Caco-2 (cell line): ENCODE measurements around the gene CCDC60. TPM values are rescaled to one million over a fixed set of nuclear protein-coding genes. Genes with fewer than 3 reads are reported as not detected.

Experiments
- BruUV-seq: library from RNA; stranded (reverse); fragments of 400-500 nt; replicated peaks from 2 replicates; lab custom pipeline; 2021; lab: Mats Ljungman, UMichigan
- CTCF ChIA-PET: fragments of 300-600 bp; sonication (Branson Sonifier 250); formaldehyde crosslinking; loops from one replicate; lab custom pipeline; 2022; ENCODE audit warnings: antibody characterized with exemption; lab: Charles Lee
- POLR2A ChIA-PET: fragments of 300-600 bp; sonication (Branson Sonifier 250); formaldehyde crosslinking; loops from one replicate; lab custom pipeline; 2022; ENCODE audit warnings: antibody characterized with exemption; lab: Charles Lee
- DNase-seq, 2 experiments: peaks; one replicate each; pipeline versions ENCODE4 v3.0.0 to v3.0.0-alpha.2; 2020 to 2022
- H3K27me3 ChIP-seq: replicated peaks from 2 replicates; pipeline ENCODE4 v1.6.0; 2011; ENCODE audit warnings: low read length; ENCODE audit not compliant: control insufficient read depth, insufficient read depth
- H3K36me3 ChIP-seq: 2 replicates; pipeline ENCODE4 v1.5.1; 2011; ENCODE audit warnings: low read length; ENCODE audit not compliant: control insufficient read depth, insufficient read depth
- H3K4me1 ChIP-seq: fragments of 250-450 bp; sonication (Bioruptor Pico); 2 replicates; pipeline ENCODE4 v1.5.1; 2020; ENCODE audit warnings: mild to moderate bottlenecking
- H3K4me3 ChIP-seq: 2 replicates; pipeline ENCODE4 v1.5.1; 2011; ENCODE audit warnings: low read depth, mild to moderate bottlenecking, control low read depth, low read length
- H3K9me3 ChIP-seq: fragments of 250-450 bp; sonication (Bioruptor Pico); 2 replicates; pipeline ENCODE4 v1.5.1; 2020; ENCODE audit warnings: mild to moderate bottlenecking, moderate library complexity
- H3K27ac Mint-ChIP-seq: one replicate; pipeline ENCODE4 v1.8.0; 2022; ENCODE audit warnings: mixed read lengths; ENCODE audit not compliant: unreplicated experiment
- H3K27me3 Mint-ChIP-seq: one replicate; pipeline ENCODE4 v1.8.0; 2022; ENCODE audit warnings: mixed read lengths; ENCODE audit not compliant: insufficient read depth, unreplicated experiment
- H3K36me3 Mint-ChIP-seq: one replicate; pipeline ENCODE4 v1.8.0; 2022; ENCODE audit warnings: mild to moderate bottlenecking, mixed read lengths; ENCODE audit not compliant: insufficient read depth, unreplicated experiment
- H3K4me1 Mint-ChIP-seq: one replicate; pipeline ENCODE4 v1.8.0; 2022; ENCODE audit warnings: low read depth, mixed read lengths; ENCODE audit not compliant: unreplicated experiment
- H3K4me3 Mint-ChIP-seq: one replicate; pipeline ENCODE4 v1.8.0; 2022; ENCODE audit warnings: mild to moderate bottlenecking, moderate library complexity, mixed read lengths; ENCODE audit not compliant: unreplicated experiment
- H3K9me3 Mint-ChIP-seq: one replicate; pipeline ENCODE4 v1.8.0; 2022; ENCODE audit warnings: mixed read lengths; ENCODE audit not compliant: unreplicated experiment
- intact Hi-C: fragments of 100-400 bp; cut with micrococcal nuclease; formaldehyde crosslinking; loops from one replicate; pipeline ENCODE4 v1.10.0; 2022; ENCODE audit not compliant: unreplicated experiment
- total RNA-seq: library from RNA; stranded (reverse); gene quantifications from 2 replicates; pipeline ENCODE4 v1.2.3, GENCODE V29; 2022
- TF ChIP-seq, protein P1 (sequence below), 2 experiments: fragments of 200-600 bp in 1 of 2; IDR thresholded peaks; 1 replicate in 1 of 2; 2 replicates in 1 of 2; pipeline versions ENCODE4 v1.5.1 to v1.8.0; 2011 to 2022; ENCODE audit warnings: antibody characterized with exemption in 1 of 2, control low read depth in 1 of 2, inconsistent platforms in 1 of 2, low read depth in 1 of 2, low read length in 1 of 2, mild to moderate bottlenecking in 1 of 2, moderate library complexity in 1 of 2; ENCODE audit not compliant: insufficient read depth in 1 of 2, severe bottlenecking in 1 of 2, unreplicated experiment in 1 of 2

The CCDC60 gene
- total RNA-seq, 1 experiment from 2014 or later: not detected

DNA sequence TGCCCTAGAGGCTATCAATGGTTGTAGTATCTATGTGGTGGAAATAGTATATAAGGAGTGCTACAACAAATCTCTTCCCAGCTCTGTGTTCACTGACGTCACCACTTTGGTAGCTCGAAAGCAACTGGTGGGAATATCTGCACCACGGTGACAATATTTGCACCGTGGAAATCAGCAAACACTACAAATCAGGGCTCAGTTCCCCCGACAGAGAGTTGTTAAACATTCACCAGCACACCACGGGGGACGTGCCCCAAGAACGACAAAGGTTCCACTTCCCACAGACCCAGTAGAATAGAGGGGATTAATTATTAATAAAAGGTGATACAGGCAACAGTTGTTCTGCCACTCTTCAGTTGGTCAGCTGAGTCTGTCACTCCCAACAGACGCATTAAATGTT lies 98.4 kb downstream of the CCDC60 start:
- Mint-ChIP-seq H3K27ac (no peak overlapping the region), H3K27me3 (peaks cover 4% of the 10 kb centered on the region), H3K36me3 (no peaks in the 10 kb centered on the region), H3K9me3 (peaks cover 19% of the 10 kb centered on the region), H3K4me1 (no peaks in the 10 kb centered on the region), H3K4me3 (no peak overlapping the region)
- BruUV-seq: no TSS peak
- Histone ChIP-seq H3K4me3 (no peak overlapping the region), H3K9me3 (no peaks in the 10 kb centered on the region; the same call in 1 of the 2 replicates), H3K4me1 (no peaks in the 10 kb centered on the region), H3K36me3 (no peaks in the 10 kb centered on the region), H3K27me3 (no peaks in the 10 kb centered on the region)
- intact Hi-C loops: no loop called here
- POLR2A ChIA-PET: no interaction called here
- DNase-seq: no peak
- CTCF ChIA-PET: no interaction called here
- TF ChIP-seq, protein P1, sequence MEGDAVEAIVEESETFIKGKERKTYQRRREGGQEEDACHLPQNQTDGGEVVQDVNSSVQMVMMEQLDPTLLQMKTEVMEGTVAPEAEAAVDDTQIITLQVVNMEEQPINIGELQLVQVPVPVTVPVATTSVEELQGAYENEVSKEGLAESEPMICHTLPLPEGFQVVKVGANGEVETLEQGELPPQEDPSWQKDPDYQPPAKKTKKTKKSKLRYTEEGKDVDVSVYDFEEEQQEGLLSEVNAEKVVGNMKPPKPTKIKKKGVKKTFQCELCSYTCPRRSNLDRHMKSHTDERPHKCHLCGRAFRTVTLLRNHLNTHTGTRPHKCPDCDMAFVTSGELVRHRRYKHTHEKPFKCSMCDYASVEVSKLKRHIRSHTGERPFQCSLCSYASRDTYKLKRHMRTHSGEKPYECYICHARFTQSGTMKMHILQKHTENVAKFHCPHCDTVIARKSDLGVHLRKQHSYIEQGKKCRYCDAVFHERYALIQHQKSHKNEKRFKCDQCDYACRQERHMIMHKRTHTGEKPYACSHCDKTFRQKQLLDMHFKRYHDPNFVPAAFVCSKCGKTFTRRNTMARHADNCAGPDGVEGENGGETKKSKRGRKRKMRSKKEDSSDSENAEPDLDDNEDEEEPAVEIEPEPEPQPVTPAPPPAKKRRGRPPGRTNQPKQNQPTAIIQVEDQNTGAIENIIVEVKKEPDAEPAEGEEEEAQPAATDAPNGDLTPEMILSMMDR (IDR thresholded peaks at IDR 0.05; ENCODE audit: insufficient read depth in 1 of 2, low read depth in 1 of 2, low read length in 1 of 2, severe bottlenecking in 1 of 2, unreplicated experiment in 1 of 2): no peak

DNA sequence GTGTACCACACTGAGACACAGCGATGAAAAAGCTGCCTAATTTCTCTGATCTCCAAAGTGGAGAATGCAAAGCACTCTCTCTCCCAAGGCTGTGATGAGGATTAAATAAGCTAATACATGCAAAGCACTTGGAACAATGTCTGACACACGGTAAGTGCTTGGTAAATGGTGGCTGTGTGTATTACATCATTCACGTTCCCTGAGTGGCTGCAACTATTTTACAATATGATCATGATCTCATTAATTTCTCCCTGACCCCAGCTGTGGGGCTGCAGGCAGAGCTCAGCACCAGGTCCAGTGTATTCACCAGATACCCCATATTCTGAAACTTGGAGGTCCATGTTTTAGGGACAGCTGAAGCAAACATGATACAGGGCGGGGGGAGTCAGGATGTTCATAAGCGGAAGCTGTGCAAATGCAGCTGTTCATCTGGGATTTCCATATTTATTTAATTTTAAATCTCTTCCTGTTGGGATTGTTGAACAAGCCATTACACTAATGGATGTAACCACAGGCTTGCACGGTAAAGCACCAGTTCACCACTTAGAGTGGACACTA lies 106.4 kb downstream of the CCDC60 start:
- Mint-ChIP-seq H3K27ac (no peak overlapping the region), H3K36me3 (no peaks in the 10 kb centered on the region), H3K9me3 (no peaks in the 10 kb centered on the region), H3K4me3 (no peak overlapping the region), H3K4me1 (no peaks in the 10 kb centered on the region), H3K27me3 (no peaks in the 10 kb centered on the region)
- Histone ChIP-seq H3K4me1 (no peaks in the 10 kb centered on the region), H3K36me3 (no peaks in the 10 kb centered on the region), H3K27me3 (no peaks in the 10 kb centered on the region), H3K4me3 (no peak overlapping the region), H3K9me3 (no peaks in the 10 kb centered on the region; the same call in 1 of the 2 replicates)
- DNase-seq: no peak
- no TSS peak for BruUV-seq
- ChIA-PET POLR2A (no interaction called here), CTCF (no interaction called here)
- TF ChIP-seq, protein P1 (IDR thresholded peaks at IDR 0.05; ENCODE audit: insufficient read depth in 1 of 2, low read depth in 1 of 2, low read length in 1 of 2, severe bottlenecking in 1 of 2, unreplicated experiment in 1 of 2): no peak
- intact Hi-C loops: no loop called here

DNA sequence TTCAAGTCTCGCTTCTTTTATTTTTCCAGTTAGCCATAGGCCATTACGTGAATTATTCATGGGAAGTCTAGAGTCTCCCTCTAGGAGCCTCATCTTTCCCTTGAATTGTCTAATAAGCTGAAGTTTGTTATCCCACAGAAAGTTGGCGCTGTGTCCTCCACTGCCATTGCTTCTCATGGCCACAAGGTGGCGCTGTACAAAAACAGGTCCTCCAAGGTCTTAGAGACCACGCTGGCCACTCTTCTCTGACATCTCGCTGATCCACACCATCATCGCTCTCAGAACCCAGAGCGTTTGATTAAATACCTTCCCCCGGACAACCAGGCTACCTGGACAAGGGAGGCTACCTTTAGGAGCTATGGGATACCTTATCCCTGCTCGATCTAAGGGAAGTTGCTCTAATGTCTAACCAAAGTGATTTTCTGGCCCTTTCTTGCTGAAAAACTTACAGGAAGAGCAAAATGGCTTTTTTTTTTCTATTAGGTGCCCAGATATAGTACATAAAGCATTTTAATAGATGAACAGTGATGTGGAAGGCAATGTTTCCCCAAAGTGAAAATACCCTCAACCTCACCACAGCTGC lies 110.0 kb downstream of the CCDC60 start:
- peak; percentile 47 to 57 for DNase-seq
- Histone ChIP-seq H3K9me3 (no peaks in the 10 kb centered on the region; the same call in 1 of the 2 replicates), H3K4me1 (no peaks in the 10 kb centered on the region), H3K4me3 (no peak overlapping the region), H3K36me3 (no peaks in the 10 kb centered on the region), H3K27me3 (no peaks in the 10 kb centered on the region)
- Mint-ChIP-seq H3K9me3 (no peaks in the 10 kb centered on the region), H3K4me3 (no peak overlapping the region), H3K27me3 (no peaks in the 10 kb centered on the region), H3K4me1 (no peaks in the 10 kb centered on the region), H3K27ac (no peak overlapping the region), H3K36me3 (no peaks in the 10 kb centered on the region)
- intact Hi-C loops: loop anchor here (1.0 kb wide), 1 partner anchor 101 kb away; no protein-coding TSS in a partner anchor
- no TSS peak for BruUV-seq
- POLR2A ChIA-PET: no interaction called here
- CTCF ChIA-PET: interaction anchor here (0.6 to 1.9 kb wide), 9 partner anchors 9 to 104 kb away, joined by 3 to 14 read pairs (median 3); no protein-coding TSS in a partner anchor
- TF ChIP-seq, protein P1 (IDR thresholded peaks at IDR 0.05; ENCODE audit: insufficient read depth in 1 of 2, low read depth in 1 of 2, low read length in 1 of 2, severe bottlenecking in 1 of 2, unreplicated experiment in 1 of 2): peak; percentile 87 to 97
